ENCODE results near the gene CIAO2B.

- no peak for TF ChIP-seq POLR2A (IDR thresholded peaks at IDR 0.05)
- no peak for TF ChIP-seq CTCF (IDR thresholded peaks at IDR 0.05)
Measured at GRCh38 chr16:66898933-66899309, 35.3 kb downstream of the CIAO2B start.
